ENCODE results near the gene UPK3A. TPM values are rescaled to one million over a fixed set of nuclear protein-coding genes. Genes with fewer than 3 reads are reported as not detected.

The UPK3A gene
- total RNA-seq, 3 donors from 2014 or later: 0.67 TPM; not detected in 2

DNA sequence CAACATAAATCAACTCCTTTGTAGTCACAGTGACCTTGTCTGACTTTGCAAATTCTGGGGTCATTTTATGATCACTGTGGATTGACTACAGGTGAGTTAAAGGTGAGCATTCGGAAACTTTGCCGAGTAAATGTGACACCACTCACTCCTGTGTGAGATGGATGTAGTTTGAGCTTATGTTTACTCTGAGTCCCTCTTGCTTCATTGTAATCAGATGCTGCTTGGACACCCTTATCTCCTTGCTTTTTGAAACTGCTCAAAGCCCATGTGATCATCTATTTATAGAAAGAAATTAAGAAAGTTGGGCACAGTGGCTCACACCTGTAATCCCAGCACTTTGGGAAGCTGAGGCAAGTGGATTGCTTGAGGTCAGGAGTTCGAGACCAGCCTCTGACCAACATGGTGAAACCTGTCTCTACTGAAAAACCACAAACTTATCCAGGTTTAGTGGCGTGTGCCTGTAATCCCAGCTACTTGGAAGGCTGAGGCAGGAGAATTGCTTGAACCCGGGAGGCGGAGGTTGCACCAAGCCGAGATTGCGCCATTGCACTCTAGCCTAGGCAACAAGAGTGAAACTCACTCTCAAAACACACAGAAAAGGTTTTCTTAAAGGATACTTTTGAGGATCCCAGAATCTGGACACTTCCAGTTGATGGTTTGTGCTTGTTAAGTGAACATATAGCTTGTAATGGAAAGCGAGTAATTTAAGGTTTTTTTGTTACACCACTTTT lies 32.2 kb downstream of the UPK3A start:
- TF ChIP-seq, protein P1, sequence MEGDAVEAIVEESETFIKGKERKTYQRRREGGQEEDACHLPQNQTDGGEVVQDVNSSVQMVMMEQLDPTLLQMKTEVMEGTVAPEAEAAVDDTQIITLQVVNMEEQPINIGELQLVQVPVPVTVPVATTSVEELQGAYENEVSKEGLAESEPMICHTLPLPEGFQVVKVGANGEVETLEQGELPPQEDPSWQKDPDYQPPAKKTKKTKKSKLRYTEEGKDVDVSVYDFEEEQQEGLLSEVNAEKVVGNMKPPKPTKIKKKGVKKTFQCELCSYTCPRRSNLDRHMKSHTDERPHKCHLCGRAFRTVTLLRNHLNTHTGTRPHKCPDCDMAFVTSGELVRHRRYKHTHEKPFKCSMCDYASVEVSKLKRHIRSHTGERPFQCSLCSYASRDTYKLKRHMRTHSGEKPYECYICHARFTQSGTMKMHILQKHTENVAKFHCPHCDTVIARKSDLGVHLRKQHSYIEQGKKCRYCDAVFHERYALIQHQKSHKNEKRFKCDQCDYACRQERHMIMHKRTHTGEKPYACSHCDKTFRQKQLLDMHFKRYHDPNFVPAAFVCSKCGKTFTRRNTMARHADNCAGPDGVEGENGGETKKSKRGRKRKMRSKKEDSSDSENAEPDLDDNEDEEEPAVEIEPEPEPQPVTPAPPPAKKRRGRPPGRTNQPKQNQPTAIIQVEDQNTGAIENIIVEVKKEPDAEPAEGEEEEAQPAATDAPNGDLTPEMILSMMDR (IDR thresholded peaks at IDR 0.05): no peak
- intact Hi-C loops (cut with DNase I, micrococcal nuclease): no loop called here
- no peak for DNase-seq
- no peak for ATAC-seq
- no peaks in the 10 kb centered on the region for H3K36me3 ChIP-seq (ENCODE audit: low read depth)
- peaks cover 39% of the 10 kb centered on the region for H3K4me1 ChIP-seq (ENCODE audit: low read depth)
- H3K9me3 ChIP-seq: no peaks in the 10 kb centered on the region
- H3K4me3 ChIP-seq: no peak overlapping the region

DNA sequence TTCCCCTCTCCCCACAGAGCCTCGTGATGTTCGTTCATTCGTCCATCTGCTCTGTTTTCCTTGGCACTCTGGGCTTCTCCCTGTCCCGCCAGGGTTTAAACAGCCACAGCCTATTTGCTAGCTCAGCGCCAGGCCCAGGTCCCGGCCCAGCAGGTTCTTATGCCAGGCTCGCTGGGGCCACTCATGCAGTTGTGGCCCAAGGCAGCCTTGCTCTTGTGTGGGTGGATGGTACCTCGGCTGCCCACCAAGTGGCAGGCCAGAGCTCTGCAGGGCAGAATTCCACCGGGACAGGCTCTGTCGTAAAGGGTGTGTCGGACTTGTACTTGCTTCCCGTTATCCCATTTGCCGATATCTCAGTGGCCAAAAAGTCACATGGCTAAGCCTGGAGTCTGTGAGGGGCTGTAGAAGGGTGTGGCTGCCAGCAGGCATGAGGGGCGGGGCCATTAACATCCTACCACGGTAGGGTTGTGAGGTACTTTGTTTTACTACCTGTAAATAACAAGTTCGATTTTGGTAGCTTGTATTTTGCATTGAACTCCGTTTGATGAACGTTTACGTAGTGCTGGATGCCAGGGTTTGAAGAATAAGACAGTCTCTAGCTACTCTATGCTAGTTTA lies 32.9 kb downstream of the UPK3A start:
- H3K4me3 ChIP-seq: no peak overlapping the region
- intact Hi-C loops (cut with DNase I, micrococcal nuclease): no loop called here
- no peaks in the 10 kb centered on the region for H3K36me3 ChIP-seq (ENCODE audit: low read depth)
- H3K9me3 ChIP-seq: no peaks in the 10 kb centered on the region
- ATAC-seq (peak; percentile 84), DNase-seq (peak; percentile 58 to 75 (median 72))
- peaks cover 39% of the 10 kb centered on the region for H3K4me1 ChIP-seq (ENCODE audit: low read depth)
- TF ChIP-seq, protein P1 (IDR thresholded peaks at IDR 0.05): no peak

DNA sequence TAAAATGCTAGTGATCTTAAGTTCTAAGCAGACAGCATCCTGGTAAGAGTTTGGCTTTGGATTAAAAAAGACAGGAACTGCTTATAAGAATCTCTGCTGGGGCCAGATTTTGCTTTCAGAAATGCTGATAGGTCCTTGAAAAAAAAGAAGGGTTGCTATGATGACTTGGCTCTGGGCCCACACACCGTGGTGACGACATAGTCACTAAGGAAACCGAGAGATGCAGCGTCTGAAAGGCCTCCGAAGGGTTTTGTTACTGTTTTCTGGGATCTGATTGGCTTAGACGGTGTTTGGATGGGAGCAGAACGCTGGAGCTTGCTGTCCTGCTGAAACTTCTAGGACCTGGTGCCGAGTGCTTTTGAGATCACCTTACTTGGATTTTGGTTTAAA lies 33.4 kb downstream of the UPK3A start:
- no peak overlapping the region for H3K4me3 ChIP-seq
- TF ChIP-seq, protein P1 (IDR thresholded peaks at IDR 0.05): no peak
- intact Hi-C loops (cut with DNase I, micrococcal nuclease): no loop called here
- peak; percentile 72 to 83 (median 78) for DNase-seq
- no peaks in the 10 kb centered on the region for H3K36me3 ChIP-seq (ENCODE audit: low read depth)
- peak; percentile 58 for ATAC-seq
- no peaks in the 10 kb centered on the region for H3K9me3 ChIP-seq
- H3K4me1 ChIP-seq (ENCODE audit: low read depth): peaks cover 39% of the 10 kb centered on the region

DNA sequence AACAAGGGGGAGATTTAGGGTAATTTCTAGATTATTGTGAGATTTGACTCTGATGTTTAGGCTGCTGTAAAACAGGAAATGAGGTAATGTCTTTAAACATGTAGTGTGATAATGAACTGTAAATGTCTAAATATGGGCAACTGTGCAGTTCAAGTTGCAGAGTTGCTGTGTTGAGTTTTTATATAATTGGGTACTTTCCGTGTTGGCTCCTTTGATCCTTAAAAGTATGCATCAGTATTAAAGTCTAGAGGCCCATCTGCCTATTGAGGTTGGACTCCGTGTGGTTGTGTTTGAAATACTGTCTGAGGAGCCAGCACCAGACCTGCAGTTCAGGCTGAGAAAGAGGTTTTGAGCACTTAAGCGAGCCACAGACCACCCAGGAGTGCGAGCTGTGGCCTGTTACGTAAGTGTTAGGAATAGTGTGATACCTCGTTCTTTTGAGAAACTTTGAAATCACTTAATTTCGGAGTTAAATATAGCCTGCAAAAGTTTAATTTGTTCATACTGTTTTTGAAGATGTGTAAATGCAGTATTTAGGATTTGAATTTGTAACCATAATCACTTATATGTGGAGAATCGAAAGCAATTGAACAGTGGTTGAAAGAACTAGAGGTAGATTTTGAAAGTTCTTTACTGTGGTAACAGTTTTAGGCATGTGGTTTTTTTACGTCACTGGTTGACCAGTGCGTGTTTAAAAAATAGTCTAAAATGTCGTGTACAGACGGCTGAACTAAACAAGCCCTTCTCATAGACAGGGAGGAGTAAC lies 34.0 kb downstream of the UPK3A start:
- DNase-seq (no peak), ATAC-seq (peak; percentile 27)
- Histone ChIP-seq H3K9me3 (no peaks in the 10 kb centered on the region), H3K4me1 (ENCODE audit: low read depth) (peaks cover 35% of the 10 kb centered on the region), H3K36me3 (ENCODE audit: low read depth) (no peaks in the 10 kb centered on the region), H3K4me3 (no peak overlapping the region)
- intact Hi-C loops (cut with DNase I, micrococcal nuclease): no loop called here
- TF ChIP-seq, protein P1 (IDR thresholded peaks at IDR 0.05): no peak

DNA sequence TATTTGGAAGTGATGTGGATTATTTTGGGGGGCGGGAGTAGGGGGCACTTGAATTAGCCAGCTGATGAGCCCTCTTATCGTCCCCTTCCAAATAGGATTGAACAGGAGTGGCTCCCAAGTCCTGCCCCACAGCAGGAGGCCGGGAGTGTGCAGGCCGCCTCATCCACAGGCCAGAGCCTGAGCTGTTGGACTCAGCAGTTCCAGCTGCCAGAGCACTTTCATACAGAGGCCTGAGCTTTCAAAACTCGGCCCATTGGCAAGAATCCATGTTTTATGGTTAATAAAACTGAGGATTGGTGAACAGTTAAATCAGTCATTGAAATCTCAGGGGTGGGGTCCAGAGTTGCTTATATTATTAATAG lies 34.6 kb downstream of the UPK3A start:
- TF ChIP-seq, protein P1 (IDR thresholded peaks at IDR 0.05): no peak
- H3K4me3 ChIP-seq: no peak overlapping the region
- peak; percentile 26 for ATAC-seq
- no peaks in the 10 kb centered on the region for H3K36me3 ChIP-seq (ENCODE audit: low read depth)
- intact Hi-C loops (cut with DNase I, micrococcal nuclease): no loop called here
- H3K9me3 ChIP-seq: no peaks in the 10 kb centered on the region
- peaks cover 31% of the 10 kb centered on the region for H3K4me1 ChIP-seq (ENCODE audit: low read depth)
- no peak for DNase-seq
